ENCODE measurements around the gene TEX26. TPM values are rescaled to one million over a fixed set of nuclear protein-coding genes. Genes with fewer than 3 reads are reported as not detected.

Gene TEX26
- polyA plus RNA-seq, 1 donor from 2014 or later: not detected

GRCh38 chr13:30915691-30916541 is 16.5 kb upstream of the TEX26 start:
- H4K20me1 ChIP-seq (ENCODE audit: insufficient read depth): no peaks in the 10 kb centered on the region
- no peaks in the 10 kb centered on the region for H3K36me3 ChIP-seq (ENCODE audit: insufficient read depth, low read length)
- peak overlapping the region; percentile 40 for H3K4me2 ChIP-seq (ENCODE audit: low read length)
- H3K79me2 ChIP-seq (replicated peaks; ENCODE audit: insufficient read depth, low read length): no peaks in the 10 kb centered on the region
- TF ChIP-seq EP300 (conservative IDR thresholded peaks at IDR 0.05; ENCODE audit: poor library complexity, severe bottlenecking) (no peak), SMC3 (conservative IDR thresholded peaks at IDR 0.05; ENCODE audit: poor library complexity) (peak; percentile 40), TAF1 (IDR thresholded peaks at IDR 0.05; ENCODE audit: low read depth) (no peak), POLR2AphosphoS5 (IDR thresholded peaks at IDR 0.05) (peak; percentile 57), EZH2 (IDR thresholded peaks at IDR 0.05; ENCODE audit: borderline replicate concordance, insufficient read depth, low read length, poor library complexity, severe bottlenecking) (no peak), MXI1 (conservative IDR thresholded peaks at IDR 0.05; ENCODE audit: poor library complexity, severe bottlenecking) (no peak), RAD21 (conservative IDR thresholded peaks at IDR 0.05) (no peak), REST (IDR thresholded peaks at IDR 0.05; ENCODE audit: borderline replicate concordance) (no peak), CTCF (IDR thresholded peaks at IDR 0.05; ENCODE audit: poor library complexity, severe bottlenecking) (no peak)
- no peaks in the 10 kb centered on the region for H3K9me2 ChIP-seq (ENCODE audit: insufficient read depth, low read length)
- peak overlapping the region; percentile 30 for H2AFZ ChIP-seq (ENCODE audit: low read depth, low read length)
- no peaks in the 10 kb centered on the region for H3K9me3 ChIP-seq (ENCODE audit: low read length)
- H3K27me3 ChIP-seq (ENCODE audit: insufficient read depth, low read depth, low read length): no peaks in the 10 kb centered on the region
- no peaks in the 10 kb centered on the region for H3F3A ChIP-seq (ENCODE audit: insufficient read depth, low read length, poor library complexity, severe bottlenecking)
- H3K9ac ChIP-seq (ENCODE audit: low read length): peak overlapping the region; percentile 40
- peak overlapping the region; percentile 43 for H3K4me3 ChIP-seq (ENCODE audit: low read length)
- peak overlapping the region; percentile 66 for H3K27ac ChIP-seq (ENCODE audit: low read length)

GRCh38 chr13:30916991-30917390 is 15.5 kb upstream of the TEX26 start:
- no peak for TF ChIP-seq CTCF (IDR thresholded peaks at IDR 0.05; ENCODE audit: poor library complexity, severe bottlenecking)
- TF ChIP-seq EP300 (conservative IDR thresholded peaks at IDR 0.05; ENCODE audit: poor library complexity, severe bottlenecking): no peak
- TF ChIP-seq MXI1 (conservative IDR thresholded peaks at IDR 0.05; ENCODE audit: poor library complexity, severe bottlenecking): no peak
- TF ChIP-seq TAF1 (IDR thresholded peaks at IDR 0.05; ENCODE audit: low read depth): no peak
- TF ChIP-seq REST (IDR thresholded peaks at IDR 0.05; ENCODE audit: borderline replicate concordance): no peak
- no peak for TF ChIP-seq POLR2AphosphoS5 (IDR thresholded peaks at IDR 0.05)
- TF ChIP-seq EZH2 (IDR thresholded peaks at IDR 0.05; ENCODE audit: borderline replicate concordance, insufficient read depth, low read length, poor library complexity, severe bottlenecking): no peak
- TF ChIP-seq RAD21 (conservative IDR thresholded peaks at IDR 0.05): no peak
- TF ChIP-seq SMC3 (conservative IDR thresholded peaks at IDR 0.05; ENCODE audit: poor library complexity): no peak
- no peaks in the 10 kb centered on the region for H3K9me2 ChIP-seq (ENCODE audit: insufficient read depth, low read length)
- no peaks in the 10 kb centered on the region for H4K20me1 ChIP-seq (ENCODE audit: insufficient read depth)
- H3K4me2 ChIP-seq (ENCODE audit: low read length): no peak overlapping the region
- H3K27me3 ChIP-seq (ENCODE audit: insufficient read depth, low read depth, low read length): no peaks in the 10 kb centered on the region
- no peaks in the 10 kb centered on the region for H3K36me3 ChIP-seq (ENCODE audit: insufficient read depth, low read length)
- H3K79me2 ChIP-seq (replicated peaks; ENCODE audit: insufficient read depth, low read length): no peaks in the 10 kb centered on the region
- no peak overlapping the region for H2AFZ ChIP-seq (ENCODE audit: low read depth, low read length)
- peak overlapping the region; percentile 66 for H3K27ac ChIP-seq (ENCODE audit: low read length)
- H3K4me3 ChIP-seq (ENCODE audit: low read length): no peak overlapping the region
- H3K9me3 ChIP-seq (ENCODE audit: low read length): no peaks in the 10 kb centered on the region
- no peaks in the 10 kb centered on the region for H3F3A ChIP-seq (ENCODE audit: insufficient read depth, low read length, poor library complexity, severe bottlenecking)
- no peak overlapping the region for H3K9ac ChIP-seq (ENCODE audit: low read length)
